HL-60/S4 treated with retinoic acid at 250 ng/mL for 4 days and 3 days (cell line): ENCODE measurements around the gene CCDC196.
"Not testable (repeated sequence)": the region's sequence is repeated elsewhere in the genome, so short reads cannot be mapped to it uniquely, and the experiment has no call there.

Experiments used
- in situ Hi-C: fragments of 300-500 bp; cut with MboI; formaldehyde crosslinking; loops from 2 replicates; pipeline ENCODE4 v1.7.0; 2022; ENCODE audit warnings: low sequenced_read_pairs

The CCDC196 gene

GRCh38 chr14:66493750-66494149 is 7.6 kb downstream of the CCDC196 start:
- in situ Hi-C loops, result no loop called here

DNA sequence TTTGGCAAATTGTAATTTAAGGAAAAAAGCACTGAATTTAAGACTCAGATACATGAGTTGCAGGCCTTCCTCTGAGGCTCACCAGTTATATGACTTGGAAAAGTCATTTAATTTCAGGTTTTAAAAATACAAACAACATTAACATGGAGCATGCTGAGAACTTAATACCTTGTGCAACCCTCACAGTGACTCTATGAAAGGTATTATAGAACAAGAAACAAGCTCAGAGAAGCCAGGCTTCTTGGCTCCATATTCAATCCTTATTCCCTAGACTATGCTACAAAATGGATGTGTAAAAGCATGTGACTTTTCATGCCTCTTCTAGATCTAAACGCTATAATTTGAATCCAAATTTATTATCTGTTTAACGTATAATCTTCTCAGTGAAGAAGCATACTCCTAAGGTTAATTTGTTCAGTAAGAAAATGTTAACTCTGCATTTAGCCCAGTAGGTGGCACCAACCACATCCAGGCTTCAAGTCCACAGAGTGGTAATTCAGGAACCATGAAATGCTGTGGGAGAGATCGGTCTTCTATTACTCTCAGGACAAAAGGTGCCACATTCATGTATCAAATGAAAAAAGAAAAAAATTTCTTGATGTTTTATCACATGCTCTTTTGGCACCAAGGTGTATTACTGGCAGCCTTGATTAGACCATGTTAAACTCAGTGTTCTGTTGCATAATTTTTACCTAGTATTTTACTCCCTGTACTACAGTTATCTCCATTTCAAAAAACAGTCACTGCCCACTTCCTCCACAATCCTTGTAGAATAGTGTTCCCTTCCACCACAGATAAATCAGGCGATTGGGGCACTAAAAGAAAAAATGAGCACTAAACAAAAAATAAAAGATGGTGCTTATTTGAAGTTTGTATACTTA is 9.3 kb downstream of the CCDC196 start:
- in situ Hi-C loops, result no loop called here

- in situ Hi-C loops, result no loop called here
Observed at GRCh38 chr14:66496188-66496807, 10.1 kb downstream of the CCDC196 start.

- in situ Hi-C loops, result no loop called here
Observed at GRCh38 chr14:66496911-66497310, 10.7 kb downstream of the CCDC196 start.

DNA sequence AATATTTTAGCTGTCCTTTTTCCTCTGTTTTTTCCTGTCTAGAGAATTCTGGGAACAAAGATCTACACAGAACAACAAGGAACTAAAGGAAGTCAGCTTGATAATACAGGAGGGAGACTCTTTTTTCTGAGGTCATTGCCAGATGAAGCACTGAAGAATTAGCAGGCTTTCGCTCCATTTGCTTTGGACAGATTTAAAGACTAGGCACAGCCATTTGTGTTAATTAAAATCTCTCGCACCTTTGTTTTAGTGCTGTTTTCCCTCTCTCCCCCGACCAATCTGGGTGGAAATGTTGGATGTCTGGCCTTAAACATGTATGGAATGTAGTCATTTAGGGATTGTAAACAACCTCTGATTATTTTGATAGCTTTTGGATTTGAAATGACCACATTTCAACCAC is 12.1 kb downstream of the CCDC196 start:
- in situ Hi-C loops, result no loop called here

DNA sequence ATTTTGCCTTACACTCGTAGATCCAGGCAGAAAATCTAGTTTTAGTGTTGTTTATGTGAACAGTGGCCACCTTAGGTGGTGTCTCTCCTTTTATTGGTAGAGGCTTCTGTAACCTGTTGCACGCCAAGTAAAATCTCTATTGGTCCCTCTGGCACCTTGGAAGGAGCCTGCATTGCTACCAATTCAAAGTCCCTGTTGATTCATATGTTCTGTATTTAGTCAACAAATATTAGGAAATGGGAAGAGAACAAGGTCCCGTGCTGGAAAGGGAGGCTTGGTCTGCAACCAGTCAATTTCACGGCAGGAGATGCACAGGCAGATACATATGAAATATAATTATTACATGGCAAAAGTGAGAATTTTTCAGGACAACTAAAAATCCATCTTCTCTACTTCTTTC is 15.4 kb downstream of the CCDC196 start:
- in situ Hi-C loops, result no loop called here

DNA sequence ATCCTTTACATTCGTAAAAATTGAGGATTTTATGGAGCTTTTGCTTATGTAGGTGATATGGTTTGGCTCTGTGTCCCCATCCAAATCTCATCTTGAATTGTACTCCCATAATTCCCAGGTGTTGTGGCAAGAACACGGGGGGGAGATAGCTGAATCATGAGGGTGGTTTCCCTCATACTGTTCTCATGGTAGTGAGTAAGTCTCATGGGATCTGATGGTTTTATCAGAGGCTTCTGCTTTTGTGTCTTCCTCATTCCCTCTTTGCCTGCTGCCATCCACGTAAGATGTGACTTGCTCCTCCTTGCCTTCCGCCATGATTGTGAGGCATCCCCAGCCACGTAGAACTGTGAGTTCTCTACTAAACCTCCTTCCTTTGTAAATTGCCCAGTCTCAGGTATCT is 16.7 kb downstream of the CCDC196 start:
- in situ Hi-C loops, result not testable (repeated sequence)

- in situ Hi-C loops, result no loop called here
Observed at GRCh38 chr14:66503532-66503931, 17.4 kb downstream of the CCDC196 start.

DNA sequence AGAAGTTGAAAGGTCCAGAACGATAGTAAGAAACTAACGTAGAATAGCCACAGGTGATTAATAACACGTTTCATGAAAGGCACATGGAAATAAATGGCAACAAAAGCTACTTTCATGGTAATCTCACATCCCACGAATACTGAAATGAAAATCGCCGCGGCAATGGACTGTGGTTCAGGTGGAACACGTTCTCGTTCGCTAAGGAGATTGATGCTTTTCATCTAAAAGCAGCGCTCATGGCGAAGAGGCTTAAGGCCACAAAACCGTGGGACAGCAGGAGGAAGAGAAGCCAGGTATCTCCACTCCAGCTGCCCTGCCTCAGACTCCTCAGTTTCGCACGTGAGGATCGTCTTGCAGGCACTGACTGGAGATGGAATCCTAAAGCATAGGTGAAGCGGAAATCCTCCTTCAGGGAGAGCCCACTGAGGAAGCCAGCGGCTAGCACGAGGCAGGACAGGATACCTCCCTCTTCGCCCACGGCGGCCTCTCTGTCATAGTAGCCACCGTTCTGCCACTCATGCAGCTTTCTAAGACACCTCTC is 21.1 kb downstream of the CCDC196 start:
- in situ Hi-C loops, result no loop called here

DNA sequence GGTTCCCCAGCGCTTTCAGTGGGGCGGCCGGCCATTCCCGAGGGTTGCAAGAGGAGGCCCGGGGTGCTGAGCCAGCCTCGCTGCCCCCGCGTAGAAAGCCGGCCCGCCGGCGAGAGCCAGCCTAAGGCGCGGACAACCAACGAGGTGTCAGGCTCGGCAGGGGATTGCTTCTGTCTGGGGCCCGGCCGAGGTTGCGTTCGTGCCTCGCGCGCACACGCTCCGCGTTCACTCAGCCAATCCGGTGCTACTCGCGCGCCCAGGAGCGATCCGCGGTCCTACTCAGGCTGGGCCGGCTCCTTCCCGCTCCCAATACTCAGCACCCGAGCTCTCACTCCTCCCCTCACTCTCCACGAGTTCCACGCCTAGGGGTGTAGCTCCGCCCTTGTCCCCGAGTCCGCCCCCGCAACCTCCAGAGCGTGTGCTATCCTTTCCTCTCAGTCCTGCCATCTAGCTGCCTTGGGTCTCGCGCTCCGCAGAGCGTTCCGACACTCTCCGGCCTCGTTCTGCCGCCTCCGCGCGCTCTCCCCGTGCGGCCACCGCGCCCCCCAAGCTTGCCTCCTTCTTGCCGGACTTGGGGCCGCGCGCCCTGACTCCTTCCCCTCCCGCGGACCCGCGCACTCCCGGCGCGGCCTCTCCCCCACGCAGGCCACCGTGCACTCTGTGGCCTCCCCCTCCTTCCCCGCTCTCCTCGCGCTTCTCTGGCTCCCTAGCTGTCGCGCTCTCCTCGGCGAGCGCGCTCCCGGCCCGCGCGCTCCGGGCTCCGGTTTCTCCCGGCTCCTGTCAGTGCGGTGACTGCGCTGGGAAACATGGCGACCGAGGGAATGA is 21.8 kb downstream of the CCDC196 start, which contains the start of gene GPHN:
GPHN (plus strand) TSS at position 426 of the 825 bp plus-strand sequence.
- in situ Hi-C loops, result no loop called here

- in situ Hi-C loops, result no loop called here
Observed at GRCh38 chr14:66508547-66508845, 22.3 kb downstream of the CCDC196 start.

GRCh38 chr14:66508846-66509621 is 22.9 kb downstream of the CCDC196 start:
- in situ Hi-C loops, result no loop called here

DNA sequence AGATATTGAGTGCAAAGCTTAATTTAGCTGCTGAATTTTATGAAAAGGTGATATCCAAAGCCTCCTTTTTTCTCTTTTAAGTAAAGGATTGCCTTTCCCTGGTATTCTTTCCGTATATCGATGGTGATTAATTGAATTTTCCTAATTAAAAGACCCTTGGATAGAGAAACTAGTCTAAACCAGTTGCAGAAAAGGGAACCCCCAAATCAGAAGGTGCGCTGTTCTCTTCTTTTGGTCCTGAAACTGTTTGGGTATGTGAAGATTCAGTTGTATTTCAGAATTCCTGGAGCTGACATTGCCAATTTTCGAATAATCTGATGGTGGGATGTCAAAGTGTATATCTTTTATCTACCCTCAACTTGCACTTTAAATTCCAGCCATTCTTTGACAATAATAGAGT is 23.7 kb downstream of the CCDC196 start:
- in situ Hi-C loops, result no loop called here

GRCh38 chr14:66511849-66512248 is 25.7 kb downstream of the CCDC196 start:
- in situ Hi-C loops, result no loop called here

GRCh38 chr14:66514213-66514612 is 28.0 kb downstream of the CCDC196 start:
- in situ Hi-C loops, result no loop called here

DNA sequence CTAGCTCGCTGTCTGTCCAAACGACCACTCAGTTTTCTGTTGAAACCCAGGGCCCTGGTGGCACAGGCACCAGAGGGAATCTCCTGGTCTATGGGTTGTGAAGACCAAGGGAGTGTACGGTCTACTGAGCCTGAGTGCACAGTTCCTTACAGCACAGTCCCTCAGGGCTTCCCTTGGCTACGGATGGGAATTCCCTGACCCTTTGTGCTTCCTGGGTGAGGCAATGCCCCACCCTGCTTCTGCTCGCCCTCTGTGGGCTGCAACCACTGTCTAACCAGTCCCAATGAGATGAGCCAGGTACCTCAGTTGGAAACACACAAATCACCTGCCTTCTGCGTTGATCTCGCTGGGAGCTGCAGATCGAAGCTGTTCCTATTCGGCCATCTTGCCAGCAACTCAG is 44.4 kb downstream of the CCDC196 start:
- in situ Hi-C loops, result no loop called here

DNA sequence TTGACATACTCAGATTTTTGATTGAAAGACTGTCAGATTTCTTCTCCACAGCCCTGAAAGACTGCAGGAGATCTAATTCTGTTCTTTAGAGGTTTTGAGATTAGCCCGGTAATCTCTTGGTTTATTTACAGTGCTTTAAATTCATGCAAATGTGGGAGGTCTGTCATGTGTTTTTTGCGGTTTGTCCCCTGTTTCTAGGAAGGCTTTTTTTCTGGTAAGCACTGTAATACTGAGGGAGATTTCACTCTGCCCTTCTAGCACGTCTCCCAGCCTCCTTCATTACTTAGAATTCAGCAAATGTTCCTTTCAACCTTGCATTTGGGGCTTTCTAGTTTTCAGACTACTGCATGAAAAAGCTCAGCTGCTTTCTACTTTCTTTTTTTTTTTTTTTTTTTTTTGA is 52.9 kb downstream of the CCDC196 start:
- in situ Hi-C loops, result no loop called here

GRCh38 chr14:66540038-66540437 is 53.9 kb downstream of the CCDC196 start:
- in situ Hi-C loops, result no loop called here

- in situ Hi-C loops, result no loop called here
Observed at GRCh38 chr14:66541627-66542026, 55.5 kb downstream of the CCDC196 start.

GRCh38 chr14:66543996-66544395 is 57.8 kb downstream of the CCDC196 start:
- in situ Hi-C loops, result no loop called here

DNA sequence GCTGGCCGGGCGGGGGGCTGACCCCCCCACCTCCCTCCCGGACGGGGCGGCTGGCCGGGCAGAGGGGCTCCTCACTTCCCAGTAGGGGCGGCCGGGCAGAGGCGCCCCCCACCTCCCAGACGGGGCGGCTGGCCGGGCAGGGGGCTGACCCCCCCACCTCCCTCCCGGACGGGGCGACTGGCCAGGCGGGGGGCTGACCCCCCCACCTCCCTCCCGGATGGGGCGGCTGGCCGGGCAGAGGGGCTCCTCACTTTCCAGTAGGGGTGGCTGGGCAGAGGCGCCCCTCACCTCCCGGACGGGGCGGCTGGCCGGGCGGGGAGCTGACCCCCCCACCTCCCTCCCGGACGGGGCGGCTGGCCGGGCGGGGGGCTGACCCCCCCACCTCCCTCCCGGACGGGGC is 59.0 kb downstream of the CCDC196 start:
- in situ Hi-C loops, result not testable (repeated sequence)
